Muscle layer of duodenum (tissue), 2 donors: Measurements from ENCODE around the gene RNU6-8.

Source experiments
- H3K27ac ChIP-seq: one replicate; pipeline ENCODE4 v1.7.0; 2013; ENCODE audit warnings: mild to moderate bottlenecking, low read length
- H3K27me3 ChIP-seq: one replicate; pipeline ENCODE4 v1.7.0; 2013; ENCODE audit warnings: low read depth, mild to moderate bottlenecking, control low read depth, low read length
- H3K36me3 ChIP-seq, 2 donors: one replicate each; pipeline ENCODE4 v1.7.0; 2013; ENCODE audit warnings: low read length in 2 of 2, control low read depth in 1 of 2, mild to moderate bottlenecking in 1 of 2; ENCODE audit not compliant: insufficient read depth in 2 of 2, control insufficient read depth in 1 of 2
- H3K4me1 ChIP-seq, 2 donors: one replicate each; pipeline ENCODE4 v1.7.0; 2013; ENCODE audit warnings: low read length in 2 of 2, mild to moderate bottlenecking in 2 of 2, control low read depth in 1 of 2, moderate library complexity in 1 of 2; ENCODE audit not compliant: insufficient read depth in 2 of 2, control insufficient read depth in 1 of 2
- H3K4me3 ChIP-seq, 2 donors: one replicate each; pipeline ENCODE4 v1.7.0; 2013; ENCODE audit warnings: low read length in 2 of 2, low read depth in 1 of 2, mild to moderate bottlenecking in 1 of 2
- H3K9me3 ChIP-seq, 2 donors: one replicate each; pipeline ENCODE4 v1.7.0; 2013; ENCODE audit warnings: low read length in 2 of 2, control low read depth in 1 of 2, mild to moderate bottlenecking in 1 of 2; ENCODE audit not compliant: control insufficient read depth in 1 of 2
- donor health status: healthy.

Gene RNU6-8

DNA sequence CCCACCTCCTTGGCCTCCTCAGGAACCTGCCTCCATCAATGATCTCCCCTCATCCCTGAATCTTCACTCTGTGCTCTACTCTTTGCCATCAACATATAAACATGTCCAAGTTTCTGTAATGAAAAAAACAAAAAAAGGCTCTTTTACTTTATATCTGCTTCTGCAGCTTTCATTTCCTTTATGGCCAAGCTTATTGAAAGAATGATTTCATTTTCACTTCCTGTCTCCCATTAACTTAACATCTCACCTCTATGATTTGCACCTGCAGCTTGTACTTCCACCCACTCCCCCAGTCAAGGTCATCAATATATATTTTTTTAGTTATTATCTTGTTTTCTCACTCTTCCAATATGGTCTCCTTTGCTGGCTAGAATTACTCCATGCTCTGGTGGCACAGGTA is 16.8 kb downstream of the RNU6-8 start:
- Histone ChIP-seq H3K36me3 (no peaks in the 10 kb centered on the region), H3K4me3 (no peak overlapping the region), H3K27me3 (no peaks in the 10 kb centered on the region), H3K9me3 (no peaks in the 10 kb centered on the region), H3K4me1 (no peaks in the 10 kb centered on the region), H3K27ac (no peak overlapping the region)

- H3K36me3 ChIP-seq: no peaks in the 10 kb centered on the region
- no peaks in the 10 kb centered on the region for H3K27me3 ChIP-seq
- no peak overlapping the region for H3K4me3 ChIP-seq
- no peak overlapping the region for H3K27ac ChIP-seq
- H3K9me3 ChIP-seq: no peaks in the 10 kb centered on the region
- no peaks in the 10 kb centered on the region for H3K4me1 ChIP-seq
Observed at GRCh38 chr14:32185097-32185496, 18.0 kb downstream of the RNU6-8 start.

DNA sequence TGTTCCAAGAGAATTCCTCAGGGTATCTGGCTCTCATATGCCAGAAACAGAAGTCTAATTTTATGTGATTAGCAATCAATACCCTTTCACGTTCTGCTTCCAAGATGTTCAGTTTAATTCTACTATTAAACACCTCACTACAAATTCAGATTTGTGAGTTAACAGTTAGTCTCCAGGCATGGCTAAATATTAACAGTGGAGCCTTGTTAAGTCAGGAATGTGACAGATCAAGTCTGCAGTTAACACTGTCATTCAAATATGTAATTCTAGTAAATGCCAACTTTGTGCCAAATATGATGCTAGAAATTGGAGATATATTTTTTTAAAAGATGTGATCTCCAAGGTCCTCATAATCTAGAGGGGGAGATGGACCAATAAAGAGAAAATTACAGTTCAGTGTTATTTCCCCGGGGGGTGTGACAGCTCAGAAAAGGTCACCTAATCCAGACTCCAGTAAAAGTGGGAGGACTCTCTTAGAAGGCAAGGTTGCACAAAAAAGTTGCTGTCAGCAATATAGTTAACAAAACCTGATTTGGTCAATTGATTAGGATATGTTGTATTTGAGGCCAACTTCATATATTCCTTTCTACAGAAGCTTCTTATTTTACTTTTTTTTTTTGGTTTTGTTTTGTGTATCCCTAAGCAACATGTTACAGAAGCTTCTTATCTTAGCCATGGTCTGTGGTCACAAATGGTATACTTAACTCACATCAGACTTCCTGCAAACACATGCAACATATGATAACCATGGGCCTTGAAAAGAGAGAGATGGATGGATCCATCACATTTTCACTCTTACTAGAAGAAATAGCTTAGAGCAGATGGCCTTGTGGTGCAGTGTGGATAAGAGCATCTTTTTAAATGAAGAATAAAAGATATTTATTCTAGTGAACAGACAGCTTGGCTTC is 19.7 kb downstream of the RNU6-8 start:
- H3K27ac ChIP-seq: no peak overlapping the region
- no peaks in the 10 kb centered on the region for H3K27me3 ChIP-seq
- H3K9me3 ChIP-seq: peaks cover 0 to 3% of the 10 kb centered on the region in 2 donors
- H3K36me3 ChIP-seq: no peaks in the 10 kb centered on the region
- no peaks in the 10 kb centered on the region for H3K4me1 ChIP-seq
- H3K4me3 ChIP-seq: no peak overlapping the region

GRCh38 chr14:32171469-32171868 is 31.6 kb downstream of the RNU6-8 start:
- H3K4me3 ChIP-seq: no peak overlapping the region
- H3K4me1 ChIP-seq: no peaks in the 10 kb centered on the region
- H3K27me3 ChIP-seq: no peaks in the 10 kb centered on the region
- H3K9me3 ChIP-seq: no peaks in the 10 kb centered on the region
- no peaks in the 10 kb centered on the region for H3K36me3 ChIP-seq
- no peak overlapping the region for H3K27ac ChIP-seq

DNA sequence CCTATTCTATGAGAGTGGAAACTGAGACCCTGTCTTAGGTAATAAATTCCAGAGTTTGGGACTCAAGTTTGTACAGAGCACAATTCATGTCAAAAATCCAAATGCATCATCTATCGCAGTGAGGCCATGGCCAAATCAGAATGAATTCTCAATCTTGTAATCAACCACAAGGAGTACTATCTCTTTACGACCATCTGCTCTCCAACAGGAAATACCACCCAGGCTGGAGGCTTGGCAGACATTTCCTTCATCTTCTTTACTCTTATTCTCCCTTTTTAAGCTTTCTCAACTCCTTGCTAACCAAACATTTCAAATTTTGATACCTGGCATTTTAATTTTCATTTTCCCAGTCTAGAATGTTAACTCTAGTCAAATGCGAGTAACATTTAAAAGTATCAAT is 33.9 kb downstream of the RNU6-8 start:
- no peak overlapping the region for H3K4me3 ChIP-seq
- no peak overlapping the region for H3K27ac ChIP-seq
- H3K36me3 ChIP-seq: no peaks in the 10 kb centered on the region
- no peaks in the 10 kb centered on the region for H3K27me3 ChIP-seq
- H3K9me3 ChIP-seq: no peaks in the 10 kb centered on the region
- no peaks in the 10 kb centered on the region for H3K4me1 ChIP-seq

GRCh38 chr14:32167907-32168306 is 35.2 kb downstream of the RNU6-8 start:
- no peaks in the 10 kb centered on the region for H3K36me3 ChIP-seq
- H3K4me1 ChIP-seq: no peaks in the 10 kb centered on the region
- H3K27ac ChIP-seq: no peak overlapping the region
- no peak overlapping the region for H3K4me3 ChIP-seq
- H3K9me3 ChIP-seq: no peaks in the 10 kb centered on the region
- H3K27me3 ChIP-seq: no peaks in the 10 kb centered on the region

- Histone ChIP-seq H3K4me3 (no peak overlapping the region), H3K9me3 (no peaks in the 10 kb centered on the region), H3K36me3 (no peaks in the 10 kb centered on the region), H3K4me1 (no peaks in the 10 kb centered on the region), H3K27me3 (no peaks in the 10 kb centered on the region), H3K27ac (no peak overlapping the region)
Observed at GRCh38 chr14:32166924-32167323, 36.1 kb downstream of the RNU6-8 start.

- no peaks in the 10 kb centered on the region for H3K27me3 ChIP-seq
- no peaks in the 10 kb centered on the region for H3K9me3 ChIP-seq
- H3K4me1 ChIP-seq: no peaks in the 10 kb centered on the region
- H3K36me3 ChIP-seq: no peaks in the 10 kb centered on the region
- H3K4me3 ChIP-seq: no peak overlapping the region
- no peak overlapping the region for H3K27ac ChIP-seq
Observed at GRCh38 chr14:32166029-32166428, 37.0 kb downstream of the RNU6-8 start.
